G401.6 (cell line): ENCODE data around the gene ARPC5.

Experiments used
- FAIRE-seq: peaks from 2 replicates; lab custom pipeline; 2012; peaks lifted over from hg19 to GRCh38; lab: Jason Lieb, UNC

ARPC5 gene

GRCh38 chr1:183584147-183584546 is 51.4 kb downstream of the ARPC5 start:
- FAIRE-seq: no peak

GRCh38 chr1:183583466-183583865 is 52.1 kb downstream of the ARPC5 start:
- no peak for FAIRE-seq

GRCh38 chr1:183582021-183582713 is 53.4 kb downstream of the ARPC5 start:
- FAIRE-seq: no peak

DNA sequence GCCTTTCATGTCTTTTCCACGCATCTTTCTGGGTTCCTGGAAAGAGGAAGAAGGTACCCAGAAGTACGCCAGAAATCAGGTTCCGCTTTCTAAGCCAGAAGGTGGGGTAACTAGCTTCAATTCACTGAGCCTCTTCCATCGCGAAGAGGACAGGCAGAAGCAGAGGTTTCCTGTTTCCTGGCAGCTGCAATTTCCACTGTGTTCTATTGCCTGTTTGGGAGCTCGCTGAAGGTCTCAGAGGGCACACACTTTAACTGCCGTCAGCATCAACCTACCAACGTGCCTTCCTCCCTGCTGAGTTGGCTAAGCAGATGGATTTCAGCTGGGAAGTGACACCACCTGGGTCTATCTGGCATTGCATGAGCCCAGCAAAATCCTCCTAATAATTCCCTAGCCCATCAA is 55.3 kb downstream of the ARPC5 start:
- no peak for FAIRE-seq

DNA sequence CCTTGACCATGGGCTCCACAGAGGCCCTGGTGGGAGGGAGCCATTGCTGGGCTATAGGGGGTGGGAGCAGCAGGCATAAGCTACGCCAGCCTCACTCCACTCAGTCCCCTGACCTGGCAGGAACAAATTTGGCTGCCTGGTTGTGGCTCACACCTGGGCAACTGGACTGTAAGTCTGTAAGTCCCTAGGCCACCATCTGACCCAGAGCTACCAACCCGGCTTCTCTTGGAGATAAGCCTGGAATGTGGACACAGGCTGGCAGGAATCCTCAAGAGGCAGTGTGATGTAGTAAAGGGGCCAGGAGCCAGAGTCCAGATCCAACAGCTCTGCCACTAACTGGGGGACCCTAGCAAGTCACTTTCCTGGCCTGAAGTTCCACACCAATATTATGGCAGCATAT is 56.7 kb downstream of the ARPC5 start:
- FAIRE-seq: no peak

DNA sequence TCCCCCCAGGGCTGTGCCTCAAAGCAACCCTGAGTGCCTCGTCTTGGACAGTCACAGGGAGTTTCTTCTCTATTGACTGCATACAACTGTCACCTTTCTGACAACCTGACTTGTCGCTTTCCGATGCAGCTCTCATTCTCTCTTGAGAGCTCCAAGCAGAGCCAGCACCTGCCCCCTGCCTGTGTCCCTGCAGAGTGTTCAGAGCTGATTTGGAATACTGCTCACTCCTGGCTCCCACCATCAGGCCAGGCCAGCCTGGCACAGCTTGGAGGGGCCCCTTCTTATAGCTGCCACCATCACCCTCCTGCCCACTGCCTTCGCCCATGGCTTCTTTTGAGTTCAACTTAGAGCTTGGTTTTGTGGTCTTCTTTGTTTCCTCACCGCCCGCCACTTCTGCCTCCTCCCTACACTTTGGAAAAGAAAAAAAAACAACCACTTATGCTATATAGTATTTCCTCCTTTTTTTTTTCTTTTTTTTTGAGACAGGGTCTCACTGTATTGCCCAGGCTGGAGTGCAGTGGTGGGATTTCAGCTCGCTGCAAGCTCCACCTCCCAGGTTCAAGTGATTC is 57.6 kb downstream of the ARPC5 start:
- no peak for FAIRE-seq

DNA sequence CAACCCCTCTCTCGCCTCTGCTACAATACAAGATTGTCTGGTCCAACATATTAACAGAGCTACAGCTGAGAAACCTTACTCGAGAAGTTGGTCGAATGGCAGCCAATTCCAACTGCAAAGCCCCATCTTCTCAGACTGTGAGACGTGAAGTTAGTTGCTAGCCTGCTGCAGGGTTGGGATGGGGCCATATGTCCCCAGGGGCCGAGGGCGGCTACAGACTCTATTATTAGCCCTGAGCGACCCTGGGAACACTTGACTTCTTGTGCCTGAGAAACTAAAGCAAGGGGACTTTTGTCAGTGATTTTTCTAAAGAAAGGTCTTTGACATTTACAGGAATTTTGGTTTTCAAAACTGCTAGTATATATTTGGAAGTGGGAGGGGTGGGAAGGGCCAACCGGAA is 59.0 kb downstream of the ARPC5 start:
- no peak for FAIRE-seq

GRCh38 chr1:183575606-183576005 is 60.0 kb downstream of the ARPC5 start:
- FAIRE-seq: no peak

DNA sequence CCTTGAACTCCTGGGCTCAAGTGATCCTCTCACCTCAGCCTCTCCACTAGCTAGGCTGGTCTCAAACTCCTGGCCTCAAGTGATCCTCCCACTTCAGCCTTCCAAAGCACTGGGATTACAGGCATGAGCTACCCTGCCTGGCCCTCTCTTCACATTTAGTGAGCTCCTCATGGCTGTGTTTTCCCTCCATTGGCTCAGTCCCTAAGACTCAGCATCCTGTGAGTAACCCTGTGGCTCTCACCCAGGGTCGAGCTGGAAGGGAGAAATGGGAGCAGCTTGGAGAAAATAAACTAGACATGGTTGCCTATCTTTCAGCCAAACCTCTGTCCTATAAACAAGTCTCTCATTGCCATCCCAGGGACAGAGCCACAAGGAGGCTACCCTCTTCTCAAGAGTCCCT is 62.9 kb downstream of the ARPC5 start:
- FAIRE-seq: no peak

DNA sequence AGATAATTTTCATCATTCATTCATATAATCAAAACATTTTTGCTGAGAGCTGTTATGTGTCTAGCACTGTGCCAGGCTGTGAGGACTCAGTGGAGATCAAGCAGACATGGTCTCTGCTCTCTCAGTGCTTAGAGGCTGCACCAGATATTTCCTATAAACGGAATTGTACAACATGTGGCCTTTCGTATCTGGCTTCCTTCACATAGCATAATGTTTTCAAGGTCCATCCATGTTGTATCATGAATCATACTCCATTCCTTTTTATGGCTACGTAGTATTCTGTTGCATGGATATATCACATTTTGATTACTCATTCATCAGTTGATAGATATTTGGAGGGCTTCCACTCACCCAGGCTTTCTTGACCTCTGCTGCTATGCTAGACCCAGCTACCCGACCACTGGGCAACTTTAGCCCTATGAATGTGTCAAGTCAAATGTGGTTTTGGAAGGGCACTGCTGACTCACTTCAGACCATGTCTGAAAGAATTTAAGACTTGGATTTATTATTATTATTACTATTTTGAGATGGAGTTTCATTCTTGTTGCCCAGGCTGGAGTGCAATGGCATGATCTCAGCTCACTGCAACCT is 63.8 kb downstream of the ARPC5 start:
- no peak for FAIRE-seq
